ENCODE data around the gene NLRP5.

DNA sequence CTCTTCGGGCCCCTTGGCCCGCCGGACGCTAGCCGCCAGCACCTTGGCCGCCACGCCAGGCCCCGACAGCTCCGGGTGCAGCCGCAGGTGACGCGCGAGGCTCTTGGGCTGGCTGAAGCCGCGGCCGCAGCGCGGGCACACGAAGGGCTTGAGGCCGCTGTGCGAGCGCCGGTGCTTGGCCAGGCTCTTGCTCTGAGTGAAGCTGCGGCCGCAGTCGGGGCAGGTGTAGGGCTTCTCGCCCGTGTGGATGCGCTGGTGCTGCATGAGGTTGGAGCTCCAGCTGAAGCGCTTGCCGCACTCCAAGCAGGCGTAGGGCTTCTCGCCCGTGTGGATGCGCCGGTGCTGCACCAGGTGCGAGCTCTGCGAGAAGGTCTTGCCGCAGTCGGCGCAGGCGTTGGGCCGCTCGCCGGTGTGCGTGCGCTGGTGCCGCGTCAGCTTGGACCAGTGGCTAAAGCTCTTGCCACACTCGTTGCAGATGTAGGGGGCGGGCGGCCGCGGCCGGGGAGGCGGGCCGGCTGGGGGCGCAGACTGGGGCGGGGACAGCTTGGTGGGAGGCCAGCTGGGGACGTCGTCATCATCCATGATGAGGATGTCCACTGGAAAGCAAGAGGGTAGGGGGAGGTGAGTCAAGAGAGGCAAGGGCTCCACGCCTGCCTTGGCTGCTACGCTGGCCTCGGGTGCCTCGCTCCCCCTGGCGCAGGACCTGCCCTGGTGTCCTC, 102.1 kb downstream of the NLRP5 start:
- no peak for TF ChIP-seq GABPA (IDR thresholded peaks at IDR 0.05; ENCODE audit: borderline replicate concordance, insufficient read depth, low read length)
- no peak for TF ChIP-seq CTCF (IDR thresholded peaks at IDR 0.05; ENCODE audit: control extremely low read depth in 1 of 3, insufficient read depth in 1 of 3, low read depth in 1 of 3, low read length in 3 of 3)
- no peak for TF ChIP-seq HDAC2 (IDR thresholded peaks at IDR 0.05; ENCODE audit: borderline replicate concordance in 1 of 2, low read depth in 2 of 2, low read length in 2 of 2)
- no peak for TF ChIP-seq BACH1 (IDR thresholded peaks at IDR 0.05; ENCODE audit: low read length)
- TF ChIP-seq POLR2A (IDR thresholded peaks at IDR 0.05; ENCODE audit: control extremely low read depth in 1 of 2, low read depth in 2 of 2, low read length in 2 of 2) = no peak
- no peak for TF ChIP-seq EP300 (IDR thresholded peaks at IDR 0.05; ENCODE audit: borderline replicate concordance in 1 of 2, low read depth in 2 of 2, low read length in 2 of 2)
- TF ChIP-seq SP1 (IDR thresholded peaks at IDR 0.05; ENCODE audit: low read depth, low read length) = no peak
- no peak for TF ChIP-seq FOSL1 (IDR thresholded peaks at IDR 0.05; ENCODE audit: insufficient read depth, low read depth, low read length)
- no peak for TF ChIP-seq EZH2 (IDR thresholded peaks at IDR 0.05; ENCODE audit: low read depth, low read length, severe bottlenecking)
- no peak for TF ChIP-seq RXRA (IDR thresholded peaks at IDR 0.05; ENCODE audit: insufficient read depth, low read depth, low read length)
- no peak for TF ChIP-seq CBX5 (IDR thresholded peaks at IDR 0.05; ENCODE audit: low read depth, low read length)
- TF ChIP-seq, protein P1, sequence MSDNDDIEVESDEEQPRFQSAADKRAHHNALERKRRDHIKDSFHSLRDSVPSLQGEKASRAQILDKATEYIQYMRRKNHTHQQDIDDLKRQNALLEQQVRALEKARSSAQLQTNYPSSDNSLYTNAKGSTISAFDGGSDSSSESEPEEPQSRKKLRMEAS (IDR thresholded peaks at IDR 0.05) = no peak
- TF ChIP-seq ZNF274 (IDR thresholded peaks at IDR 0.05; ENCODE audit: borderline replicate concordance, extremely low read depth, low read length) = no peak
